Lower leg skin (tissue), 4 donors: ENCODE data around the gene SMAD4. TPM values are rescaled to one million over a fixed set of nuclear protein-coding genes. Genes with fewer than 3 reads are reported as not detected.

ENCODE experiments used
- DNase-seq, 2 donors: peaks; one replicate each; pipeline ENCODE4 v3.0.0-alpha.2; 2019; ENCODE audit warnings: low spot score in 2 of 2
- H3K4me3 ChIP-seq: fragments of 200-600 bp; sonication (generic); 2 replicates; pipeline ENCODE4 v1.5.1; 2017; ENCODE audit warnings: mild to moderate bottlenecking, low read depth; ENCODE audit not compliant: poor library complexity, severe bottlenecking
- CTCF ChIP-seq, 3 donors: fragments of 450-650 bp; IDR thresholded peaks; one replicate each; pipeline ENCODE4 v1.5.1; 2016; ENCODE audit warnings: antibody characterized with exemption in 3 of 3, mild to moderate bottlenecking in 3 of 3, moderate library complexity in 2 of 3
- POLR2A ChIP-seq, 2 donors: fragments of 450-650 bp; IDR thresholded peaks; one replicate each; pipeline ENCODE4 v1.6.1; 2016 to 2017; ENCODE audit warnings: antibody characterized with exemption in 2 of 2, mild to moderate bottlenecking in 1 of 2, moderate library complexity in 1 of 2
- WGBS, 2 donors: methylation state at CpG; one replicate each; pipeline ENCODE4 v1.1.5; 2018; 5-methylcytosine and 5-hydroxymethylcytosine counted together
- intact Hi-C: fragments of 100-400 bp; cut with DNase I; formaldehyde crosslinking; loops from one replicate; pipeline ENCODE4 v1.15.0; 2023; ENCODE audit warnings: low total_unique reads
- total RNA-seq, 4 donors: library from RNA; depleted of rRNA; stranded (reverse); fragments of >200 nt; gene quantifications; one replicate each; pipeline ENCODE4 v1.1.0, GENCODE V29; 2016

Gene SMAD4
- total RNA-seq, 4 donors from 2014 or later = 101 to 171 (median 128) TPM

GRCh38 chr18:51133580-51134160 lies 103.7 kb downstream of the SMAD4 start:
- intact Hi-C loops = no loop called here
- 73 to 77% methylated on average over 12 of the region's 12 CpGs for WGBS, 2 donors
- TF ChIP-seq POLR2A (IDR thresholded peaks at IDR 0.05) = no peak
- TF ChIP-seq CTCF (IDR thresholded peaks at IDR 0.05) = no peak
- H3K4me3 ChIP-seq = no peak overlapping the region
- DNase-seq = no peak

Other genes with a start within 250 kb of the SMAD4 start
- under 1 TPM in 1 of 4 donors, not detected in 3; 0.10 TPM for gene MRO, start 210.2 kb upstream of the SMAD4 start, total RNA-seq
- 10 to 100 TPM; 10.4 to 25.5 (median 21.4) TPM for gene ME2, start 151.1 kb upstream of the SMAD4 start, total RNA-seq
- 10 to 100 TPM in 1 of 4 donors, 1 to 10 TPM in 3; 4.1 to 11.6 (median 8.3) TPM for gene ELAC1, start 62.2 kb upstream of the SMAD4 start, total RNA-seq
- 10 to 100 TPM; 28.0 to 34.2 (median 30.6) TPM for gene MEX3C, start 167.5 kb downstream of the SMAD4 start, total RNA-seq